Left lung (tissue), 10 donors: ENCODE measurements around the gene PCBP1. TPM values are rescaled to one million over a fixed set of nuclear protein-coding genes. Genes with fewer than 3 reads are reported as not detected.
"Not testable (repeated sequence)": the region's sequence is repeated elsewhere in the genome, so short reads cannot be mapped to it uniquely, and the experiment has no call there.

Experiments used
- ATAC-seq: fragments of 200-7000 bp; cut with Tn5 transposase; one replicate; pipeline ENCODE4 v1.9.1; 2020; ENCODE audit warnings: moderate library complexity
- DNase-seq, 4 donors: peaks; one replicate each; pipeline ENCODE4 v3.0.0-alpha.2; 2013 to 2020
- H3K27ac ChIP-seq, 2 donors: fragments of 200-600 bp; sonication (generic) in 1 of 2; one replicate each; pipeline versions ENCODE4 v1.5.0 to v1.8.0; 2020 to 2021
- H3K27me3 ChIP-seq, 2 donors: fragments of 200-600 bp; sonication (generic) in 1 of 2; one replicate each; pipeline versions ENCODE4 v1.5.0 to v1.8.0; 2020 to 2021
- H3K36me3 ChIP-seq, 2 donors: fragments of 200-600 bp; sonication (generic) in 1 of 2; one replicate each; pipeline versions ENCODE4 v1.5.0 to v1.8.0; 2020 to 2021
- H3K4me1 ChIP-seq, 2 donors: fragments of 200-600 bp; one replicate each; pipeline ENCODE4 v1.8.0; 2021
- H3K4me3 ChIP-seq, 2 donors: fragments of 200-600 bp; sonication (generic) in 1 of 2; one replicate each; pipeline versions ENCODE4 v1.5.0 to v1.8.0; 2020 to 2021; ENCODE audit warnings: mild to moderate bottlenecking in 1 of 2
- H3K9me3 ChIP-seq, 2 donors: fragments of 200-600 bp; sonication (generic) in 1 of 2; one replicate each; pipeline versions ENCODE4 v1.5.0 to v1.8.0; 2020 to 2021
- CTCF ChIP-seq, 2 donors: fragments of 200-600 bp; sonication (generic) in 1 of 2; IDR thresholded peaks; one replicate each; pipeline versions ENCODE4 v1.5.0 to v1.8.0; 2021; ENCODE audit warnings: antibody characterized with exemption in 2 of 2
- intact Hi-C, 2 donors: fragments of 100-400 bp; cut with DNase I; formaldehyde crosslinking; loops; one replicate each; pipeline versions ENCODE4 v1.11.2 to v1.14.2; 2022
- polyA plus RNA-seq, 6 donors: library from polyadenylated mRNA; unstranded; fragments of 120-200 nt; gene quantifications; one replicate each; pipeline ENCODE4 v1.2.1, GENCODE V29; 2013; ENCODE audit not compliant: insufficient read length in 6 of 6
- total RNA-seq, 2 donors: library from RNA; stranded (reverse); fragmentation: NEBNext Ultra II Directional; extraction: Animal tissue kit (Norgen Biotek cat#: 25700); gene quantifications; one replicate each; pipeline ENCODE4 v1.2.1, GENCODE V29; 2021
- donor health status: DM: no; HTN: yes; CAD: no.
- donor health status: DM: no; HTN: no; CAD: no.

PCBP1 gene
- total and polyA plus RNA-seq, 8 donors: 172 to 404 (median 226) TPM

- H3K4me3 ChIP-seq: peak overlapping the region; percentile 12 to 33
- H3K27me3 ChIP-seq: no peaks in the 10 kb centered on the region
- peak overlapping the region; percentile 88 to 98 for H3K27ac ChIP-seq
- no peak for TF ChIP-seq CTCF (IDR thresholded peaks at IDR 0.05)
- ATAC-seq (peak; percentile 85), DNase-seq (peak in 2 of 4 donors; percentile 33 to 63)
- peaks cover 31 to 82% of the 10 kb centered on the region in 2 donors for H3K4me1 ChIP-seq
- intact Hi-C loops: no loop called here
- H3K9me3 ChIP-seq: no peaks in the 10 kb centered on the region
- H3K36me3 ChIP-seq: no peaks in the 10 kb centered on the region
These were observed 45.2 kb downstream of the PCBP1 start for GRCh38 chr2:70132244-70133126.

GRCh38 chr2:70133127-70133452 is 45.8 kb downstream of the PCBP1 start:
- Histone ChIP-seq H3K27ac (peak overlapping the region; percentile 88 to 98), H3K9me3 (no peaks in the 10 kb centered on the region), H3K36me3 (no peaks in the 10 kb centered on the region), H3K4me1 (peaks cover 31 to 82% of the 10 kb centered on the region in 2 donors), H3K27me3 (no peaks in the 10 kb centered on the region), H3K4me3 (peak overlapping the region in 1 of 2 donors; percentile 33)
- intact Hi-C loops: no loop called here
- ATAC-seq: no peak
- no peak for TF ChIP-seq CTCF (IDR thresholded peaks at IDR 0.05)
- no peak for DNase-seq

- peaks cover 31 to 81% of the 10 kb centered on the region in 2 donors for H3K4me1 ChIP-seq
These were observed 46.4 kb downstream of the PCBP1 start for GRCh38 chr2:70133491-70134322.

GRCh38 chr2:70134323-70134983 is 47.2 kb downstream of the PCBP1 start:
- H3K9me3 ChIP-seq, H3K4me3 ChIP-seq, H3K27me3 ChIP-seq, intact Hi-C loops, H3K36me3 ChIP-seq, ATAC-seq: not testable (repeated sequence)
- peak overlapping the region; percentile 88 to 98 for H3K27ac ChIP-seq
- peaks cover 31 to 81% of the 10 kb centered on the region in 2 donors for H3K4me1 ChIP-seq
- peak in 1 of 4 donors; percentile 15 for DNase-seq

More at GRCh38 chr2:70133491-70134322, 46.4 kb downstream of the PCBP1 start:
- H3K4me3 ChIP-seq: no peak overlapping the region
- peak overlapping the region; percentile 88 to 98 for H3K27ac ChIP-seq
- ATAC-seq (no peak), DNase-seq (peak in 1 of 4 donors; percentile 16)
- intact Hi-C loops: no loop called here
- no peaks in the 10 kb centered on the region for H3K9me3 ChIP-seq
- H3K27me3 ChIP-seq: no peaks in the 10 kb centered on the region
- no peaks in the 10 kb centered on the region for H3K36me3 ChIP-seq
- no peak for TF ChIP-seq CTCF (IDR thresholded peaks at IDR 0.05)

Other genes starting within 250 kb of the PCBP1 start
- gene SNRNP27, start 193.5 kb upstream of the PCBP1 start, total RNA-seq: 10 to 100 TPM; 37.1 to 39.1 TPM
- 10 to 100 TPM; 64.5 to 76.8 (median 67.2) TPM for gene SNRNP27, start 193.5 kb upstream of the PCBP1 start, polyA plus RNA-seq
- gene MXD1, start 172.4 kb upstream of the PCBP1 start, total RNA-seq: 10 to 100 TPM; 26.3 to 82.4 TPM
- 10 to 100 TPM in 5 of 6 donors, 1 to 10 TPM in 1; 9.3 to 13.6 (median 12.7) TPM for gene MXD1, start 172.4 kb upstream of the PCBP1 start, polyA plus RNA-seq
- 1 to 10 TPM in 1 of 2 donors, under 1 TPM in 1; 0.73 to 1.2 TPM for gene ASPRV1, start 125.8 kb upstream of the PCBP1 start, total RNA-seq
- gene ASPRV1, start 125.8 kb upstream of the PCBP1 start, polyA plus RNA-seq: 1 to 10 TPM; 2.4 to 4.2 (median 3.3) TPM
- 10 to 100 TPM; 13.7 to 16.3 TPM for gene C2orf42, start 103.5 kb downstream of the PCBP1 start, total RNA-seq
- 10 to 100 TPM; 13.8 to 17.6 (median 15.5) TPM for gene C2orf42, start 103.5 kb downstream of the PCBP1 start, polyA plus RNA-seq
- gene TIA1, start 161.2 kb downstream of the PCBP1 start, total RNA-seq: 100 to 1,000 TPM in 1 of 2 donors, 10 to 100 TPM in 1; 92.9 to 120 TPM
- 100 to 1,000 TPM; 463 to 639 (median 577) TPM for gene TIA1, start 161.2 kb downstream of the PCBP1 start, polyA plus RNA-seq
- gene PCYOX1, start 170.7 kb downstream of the PCBP1 start, total RNA-seq: 100 to 1,000 TPM in 1 of 2 donors, 10 to 100 TPM in 1; 78.9 to 140 TPM
- gene PCYOX1, start 170.7 kb downstream of the PCBP1 start, polyA plus RNA-seq: 10 to 100 TPM; 55.2 to 65.8 (median 63.8) TPM
- gene SNRPG, start 206.3 kb downstream of the PCBP1 start, total RNA-seq: 100 to 1,000 TPM; 111 to 145 TPM
- gene SNRPG, start 206.3 kb downstream of the PCBP1 start, polyA plus RNA-seq: 100 to 1,000 TPM in 5 of 6 donors, 10 to 100 TPM in 1; 94.9 to 126 (median 118) TPM
- gene FAM136A, start 214.6 kb downstream of the PCBP1 start, total RNA-seq: 10 to 100 TPM; 25.6 to 31.9 TPM
- gene FAM136A, start 214.6 kb downstream of the PCBP1 start, polyA plus RNA-seq: 10 to 100 TPM; 49.1 to 58.2 (median 53.9) TPM